ENCODE measurements around the gene PPFIBP1.

DNA sequence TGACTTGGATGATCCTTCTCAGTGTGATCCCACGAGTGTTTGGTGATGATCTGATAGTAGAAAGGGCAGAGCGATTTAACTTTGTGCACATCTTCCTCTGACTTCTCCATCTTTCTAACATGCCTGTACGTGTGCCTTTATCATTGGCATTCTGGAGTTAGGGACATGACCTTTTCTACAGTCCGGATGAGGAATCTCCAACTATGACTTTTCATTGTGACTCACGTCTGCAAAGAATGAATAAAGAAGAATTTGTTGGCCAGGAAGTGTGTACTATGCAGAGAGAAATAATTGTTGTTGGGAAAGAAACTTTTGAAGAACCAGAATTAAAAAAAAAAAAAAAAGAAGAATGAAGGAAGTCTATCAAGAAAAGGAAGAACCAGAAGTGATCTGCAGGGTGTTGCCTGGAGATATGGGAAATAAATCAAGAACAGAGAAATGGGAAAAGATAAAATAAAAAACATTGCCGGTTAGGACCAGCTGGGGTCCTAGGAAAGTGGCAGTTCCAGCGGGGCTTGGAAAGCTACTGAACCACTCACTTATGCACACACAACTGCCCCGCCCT, 25.3 kb downstream of the PPFIBP1 start:
- no peak for TF ChIP-seq POLR2A (IDR thresholded peaks at IDR 0.05)
- TF ChIP-seq, protein P1, sequence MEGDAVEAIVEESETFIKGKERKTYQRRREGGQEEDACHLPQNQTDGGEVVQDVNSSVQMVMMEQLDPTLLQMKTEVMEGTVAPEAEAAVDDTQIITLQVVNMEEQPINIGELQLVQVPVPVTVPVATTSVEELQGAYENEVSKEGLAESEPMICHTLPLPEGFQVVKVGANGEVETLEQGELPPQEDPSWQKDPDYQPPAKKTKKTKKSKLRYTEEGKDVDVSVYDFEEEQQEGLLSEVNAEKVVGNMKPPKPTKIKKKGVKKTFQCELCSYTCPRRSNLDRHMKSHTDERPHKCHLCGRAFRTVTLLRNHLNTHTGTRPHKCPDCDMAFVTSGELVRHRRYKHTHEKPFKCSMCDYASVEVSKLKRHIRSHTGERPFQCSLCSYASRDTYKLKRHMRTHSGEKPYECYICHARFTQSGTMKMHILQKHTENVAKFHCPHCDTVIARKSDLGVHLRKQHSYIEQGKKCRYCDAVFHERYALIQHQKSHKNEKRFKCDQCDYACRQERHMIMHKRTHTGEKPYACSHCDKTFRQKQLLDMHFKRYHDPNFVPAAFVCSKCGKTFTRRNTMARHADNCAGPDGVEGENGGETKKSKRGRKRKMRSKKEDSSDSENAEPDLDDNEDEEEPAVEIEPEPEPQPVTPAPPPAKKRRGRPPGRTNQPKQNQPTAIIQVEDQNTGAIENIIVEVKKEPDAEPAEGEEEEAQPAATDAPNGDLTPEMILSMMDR (IDR thresholded peaks at IDR 0.05): no peak

Measured in breast epithelium (tissue), 3 donors.